Glutamatergic neuron (in vitro differentiated cells): Measurements from ENCODE around the gene SRSF7. TPM values are rescaled to one million over a fixed set of nuclear protein-coding genes. Genes with fewer than 3 reads are reported as not detected.

ENCODE experiments used
- DNase-seq: peaks from one replicate; pipeline ENCODE4 v3.0.0; 2022
- H3K27ac Mint-ChIP-seq: one replicate; pipeline ENCODE4 v1.8.0; 2020; ENCODE audit warnings: mild to moderate bottlenecking, mixed read lengths, inconsistent platforms; ENCODE audit not compliant: unreplicated experiment
- H3K27me3 Mint-ChIP-seq: one replicate; pipeline ENCODE4 v1.8.0; 2020; ENCODE audit warnings: mild to moderate bottlenecking, moderate library complexity, mixed read lengths, inconsistent platforms; ENCODE audit not compliant: unreplicated experiment
- H3K36me3 Mint-ChIP-seq: one replicate; pipeline ENCODE4 v1.8.0; 2020; ENCODE audit warnings: mild to moderate bottlenecking, mixed read lengths, inconsistent platforms; ENCODE audit not compliant: unreplicated experiment
- H3K4me1 Mint-ChIP-seq: one replicate; pipeline ENCODE4 v1.8.0; 2020; ENCODE audit warnings: mild to moderate bottlenecking, low read depth, mixed read lengths, inconsistent platforms; ENCODE audit not compliant: unreplicated experiment
- H3K4me3 Mint-ChIP-seq: one replicate; pipeline ENCODE4 v1.8.0; 2020; ENCODE audit warnings: mild to moderate bottlenecking, mixed read lengths, inconsistent platforms; ENCODE audit not compliant: unreplicated experiment
- H3K9me3 Mint-ChIP-seq: one replicate; pipeline ENCODE4 v1.8.0; 2020; ENCODE audit warnings: mild to moderate bottlenecking, moderate library complexity, mixed read lengths, inconsistent platforms; ENCODE audit not compliant: unreplicated experiment
- CTCF ChIP-seq: fragments of 200-600 bp; sonication (generic); IDR thresholded peaks from one replicate; pipeline ENCODE4 v1.5.0; 2021; ENCODE audit not compliant: partially characterized antibody, unreplicated experiment
- total RNA-seq: library from RNA; stranded (reverse); fragmentation: NEBNext Ultra II Directional; extraction: Animal tissue kit (Norgen Biotek cat#: 25700); gene quantifications from one replicate; pipeline ENCODE4 v1.2.1, GENCODE V29; 2021; ENCODE audit not compliant: unreplicated experiment

Gene SRSF7
- total RNA-seq, 1 donor from 2014 or later, result 155 TPM

- TF ChIP-seq CTCF, result no peak
- H3K4me1 Mint-ChIP-seq, result no peaks in the 10 kb centered on the region
These were observed 50.9 kb downstream of the SRSF7 start for GRCh38 chr2:38700113-38700785.

GRCh38 chr2:38698467-38699003 lies 52.6 kb downstream of the SRSF7 start:
- Mint-ChIP-seq H3K4me3 (no peak overlapping the region), H3K36me3 (peaks cover 5% of the 10 kb centered on the region), H3K9me3 (peaks cover 1% of the 10 kb centered on the region), H3K4me1 (no peaks in the 10 kb centered on the region), H3K27ac (no peak overlapping the region), H3K27me3 (peaks cover 1% of the 10 kb centered on the region)
- no peak for DNase-seq
- no peak for TF ChIP-seq CTCF

More at GRCh38 chr2:38700113-38700785, 50.9 kb downstream of the SRSF7 start:
- no peak overlapping the region for H3K4me3 Mint-ChIP-seq
- no peak overlapping the region for H3K27ac Mint-ChIP-seq
- H3K27me3 Mint-ChIP-seq, result peaks cover 1% of the 10 kb centered on the region
- H3K36me3 Mint-ChIP-seq, result peaks cover 5% of the 10 kb centered on the region
- DNase-seq, result no peak
- H3K9me3 Mint-ChIP-seq, result peaks cover 2% of the 10 kb centered on the region

GRCh38 chr2:38697116-38697840 lies 53.9 kb downstream of the SRSF7 start:
- no peak for TF ChIP-seq CTCF
- Mint-ChIP-seq H3K36me3 (peaks cover 5% of the 10 kb centered on the region), H3K9me3 (peaks cover 1% of the 10 kb centered on the region), H3K27me3 (peaks cover 1% of the 10 kb centered on the region), H3K27ac (no peak overlapping the region), H3K4me3 (no peak overlapping the region), H3K4me1 (no peaks in the 10 kb centered on the region)
- no peak for DNase-seq

Other genes with a start within 250 kb of the SRSF7 start
- gene HNRNPLL, start 148.4 kb downstream of the SRSF7 start, total RNA-seq, result 79.8 TPM
- gene GALM, start 85.2 kb downstream of the SRSF7 start, total RNA-seq, result 1.0 TPM
- 9.1 TPM for gene GEMIN6, start 26.8 kb upstream of the SRSF7 start, total RNA-seq
- gene DHX57, start 124.6 kb upstream of the SRSF7 start, total RNA-seq, result 38.6 TPM
- 5.7 TPM for gene MORN2, start 124.6 kb upstream of the SRSF7 start, total RNA-seq
- gene ARHGEF33, start 138.5 kb upstream of the SRSF7 start, total RNA-seq, result 1.1 TPM